ENCODE data around the gene TCF7L1.

GRCh38 chr2:85143463-85144082 is 10.4 kb downstream of the TCF7L1 start:
- no peak for TF ChIP-seq CTCF (IDR thresholded peaks at IDR 0.05)
- TF ChIP-seq, protein P1, sequence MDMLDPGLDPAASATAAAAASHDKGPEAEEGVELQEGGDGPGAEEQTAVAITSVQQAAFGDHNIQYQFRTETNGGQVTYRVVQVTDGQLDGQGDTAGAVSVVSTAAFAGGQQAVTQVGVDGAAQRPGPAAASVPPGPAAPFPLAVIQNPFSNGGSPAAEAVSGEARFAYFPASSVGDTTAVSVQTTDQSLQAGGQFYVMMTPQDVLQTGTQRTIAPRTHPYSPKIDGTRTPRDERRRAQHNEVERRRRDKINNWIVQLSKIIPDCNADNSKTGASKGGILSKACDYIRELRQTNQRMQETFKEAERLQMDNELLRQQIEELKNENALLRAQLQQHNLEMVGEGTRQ (IDR thresholded peaks at IDR 0.05; ENCODE audit: borderline replicate concordance, low read depth, low read length), result no peak
- no peak for TF ChIP-seq TAF1 (IDR thresholded peaks at IDR 0.05; ENCODE audit: borderline replicate concordance, low read depth, low read length)
- TF ChIP-seq, protein P2, sequence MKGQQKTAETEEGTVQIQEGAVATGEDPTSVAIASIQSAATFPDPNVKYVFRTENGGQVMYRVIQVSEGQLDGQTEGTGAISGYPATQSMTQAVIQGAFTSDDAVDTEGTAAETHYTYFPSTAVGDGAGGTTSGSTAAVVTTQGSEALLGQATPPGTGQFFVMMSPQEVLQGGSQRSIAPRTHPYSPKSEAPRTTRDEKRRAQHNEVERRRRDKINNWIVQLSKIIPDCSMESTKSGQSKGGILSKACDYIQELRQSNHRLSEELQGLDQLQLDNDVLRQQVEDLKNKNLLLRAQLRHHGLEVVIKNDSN (IDR thresholded peaks at IDR 0.05; ENCODE audit: borderline replicate concordance, low read depth), result no peak
- TF ChIP-seq EP300 (IDR thresholded peaks at IDR 0.05; ENCODE audit: borderline replicate concordance in 1 of 2, low read depth in 1 of 2, low read length in 1 of 2), result no peak
- TF ChIP-seq POLR2AphosphoS5 (IDR thresholded peaks at IDR 0.05; ENCODE audit: low read depth, low read length), result no peak

Measured in SK-N-SH (cell line).